GM19395 (cell line): ENCODE measurements around the gene POLK.
A peak's percentile ranks its signal among the peaks of the same experiment; 100 is the strongest.
"Not testable (repeated sequence)": the region's sequence is repeated elsewhere in the genome, so short reads cannot be mapped to it uniquely, and the experiment has no call there.

Experiments used
- ATAC-seq: cut with Tn5 transposase; IDR thresholded peaks from one replicate; pipeline ENCODE4 v1.9.1; 2021; ENCODE audit warnings: mild to moderate bottlenecking, moderate library complexity; ENCODE audit not compliant: unreplicated experiment

The POLK gene

GRCh38 chr5:75511435-75512382 lies at the start of gene POLK, which contains the start of gene CERT1:
TSS of gene POLK (plus strand) at chr5:75511891.
TSS of gene CERT1 (minus strand) at chr5:75511629. CDS start at chr5:75511207, 422 bp downstream.
- peak; percentile 82 for ATAC-seq

- no peak for ATAC-seq
Measured at GRCh38 chr5:75463726-75464125, 48.0 kb upstream of the POLK start.

- no peak for ATAC-seq
Measured at GRCh38 chr5:75465480-75465879, 46.2 kb upstream of the POLK start.

GRCh38 chr5:75466006-75466716 lies 45.5 kb upstream of the POLK start:
- ATAC-seq: no peak

- no peak for ATAC-seq
Measured at GRCh38 chr5:75468593-75468992, 43.1 kb upstream of the POLK start.

- no peak for ATAC-seq
Measured at GRCh38 chr5:75469017-75469416, 42.7 kb upstream of the POLK start.

- no peak for ATAC-seq
Measured at GRCh38 chr5:75471193-75471592, 40.5 kb upstream of the POLK start.

- ATAC-seq: no peak
Measured at GRCh38 chr5:75472973-75473372, 38.7 kb upstream of the POLK start.

- ATAC-seq: no peak
Measured at GRCh38 chr5:75473463-75473862, 38.2 kb upstream of the POLK start.

GRCh38 chr5:75475364-75475763 lies 36.3 kb upstream of the POLK start:
- ATAC-seq: no peak

- no peak for ATAC-seq
Measured at GRCh38 chr5:75481024-75481423, 30.7 kb upstream of the POLK start.

GRCh38 chr5:75482482-75482881 lies 29.2 kb upstream of the POLK start:
- ATAC-seq: no peak

GRCh38 chr5:75484605-75485004 lies 27.1 kb upstream of the POLK start:
- ATAC-seq: no peak

- ATAC-seq: not testable (repeated sequence)
Measured at GRCh38 chr5:75489847-75490246, 21.8 kb upstream of the POLK start.

- ATAC-seq: no peak
Measured at GRCh38 chr5:75491621-75492020, 20.1 kb upstream of the POLK start.

GRCh38 chr5:75496026-75496425 lies 15.7 kb upstream of the POLK start:
- ATAC-seq: no peak

GRCh38 chr5:75498208-75498777 lies 13.4 kb upstream of the POLK start:
- no peak for ATAC-seq

GRCh38 chr5:75498875-75499274 lies 12.8 kb upstream of the POLK start:
- ATAC-seq: not testable (repeated sequence)

- not testable (repeated sequence) for ATAC-seq
Measured at GRCh38 chr5:75505112-75505511, 6.6 kb upstream of the POLK start.

GRCh38 chr5:75507841-75508240 lies 3.9 kb upstream of the POLK start:
- ATAC-seq: no peak

- no peak for ATAC-seq
Measured at GRCh38 chr5:75509546-75509945, 2.1 kb upstream of the POLK start.

GRCh38 chr5:75509956-75510355 lies 1.7 kb upstream of the POLK start:
- ATAC-seq: no peak
